ENCODE results near the gene SLC29A3. TPM values are rescaled to one million over a fixed set of nuclear protein-coding genes. Genes with fewer than 3 reads are reported as not detected.

SLC29A3 gene
- total and polyA plus RNA-seq, 2 donors from 2014 or later: 5.3 to 5.7 TPM

- H3K36me3 ChIP-seq (ENCODE audit: control insufficient read depth in 2 of 3, insufficient read depth in 3 of 3, low read length in 3 of 3): peaks cover 2 to 6% (median 5%) of the 10 kb centered on the region in 3 donors
- TF ChIP-seq CTCF (IDR thresholded peaks at IDR 0.05; ENCODE audit: borderline replicate concordance, extremely low read depth, insufficient read depth): no peak
- H3K9ac ChIP-seq (ENCODE audit: low read length in 3 of 3): no peak overlapping the region
- no peak overlapping the region for H3K27ac ChIP-seq (ENCODE audit: low read depth in 2 of 2, low read length in 2 of 2)
- no peaks in the 10 kb centered on the region for H3K9me3 ChIP-seq (ENCODE audit: control insufficient read depth in 2 of 3, insufficient read depth in 1 of 3, low read length in 3 of 3)
- no peaks in the 10 kb centered on the region for H3K27me3 ChIP-seq (ENCODE audit: control insufficient read depth, insufficient read depth, low read length)
- DNase-seq (no peak), FAIRE-seq (no peak)
- intact Hi-C loops (cut with DNase I): no loop called here
- H3K4me1 ChIP-seq (ENCODE audit: control insufficient read depth in 2 of 3, insufficient read depth in 2 of 3, low read depth in 1 of 3, low read length in 3 of 3): no peaks in the 10 kb centered on the region
- H3K4me3 ChIP-seq (ENCODE audit: low read length in 3 of 3): no peak overlapping the region
Measured at GRCh38 chr10:71297343-71297742, 21.7 kb upstream of the SLC29A3 start.

GRCh38 chr10:71299071-71299785, 19.8 kb upstream of the SLC29A3 start:
- intact Hi-C loops (cut with DNase I): no loop called here
- FAIRE-seq: no peak
- DNase-seq: no peak

GRCh38 chr10:71300555-71301370, 18.3 kb upstream of the SLC29A3 start:
- Histone ChIP-seq H3K4me3 (ENCODE audit: low read length in 3 of 3) (no peak overlapping the region), H3K36me3 (ENCODE audit: control insufficient read depth in 2 of 3, insufficient read depth in 3 of 3, low read length in 3 of 3) (peaks cover 0 to 5% (median 2%) of the 10 kb centered on the region in 3 donors), H3K27me3 (ENCODE audit: control insufficient read depth, insufficient read depth, low read length) (no peaks in the 10 kb centered on the region), H3K27ac (ENCODE audit: low read depth in 2 of 2, low read length in 2 of 2) (no peak overlapping the region), H3K4me1 (ENCODE audit: control insufficient read depth in 2 of 3, insufficient read depth in 2 of 3, low read depth in 1 of 3, low read length in 3 of 3) (no peaks in the 10 kb centered on the region), H3K9ac (ENCODE audit: low read length in 3 of 3) (no peak overlapping the region), H3K9me3 (ENCODE audit: control insufficient read depth in 2 of 3, insufficient read depth in 1 of 3, low read length in 3 of 3) (no peaks in the 10 kb centered on the region)
- DNase-seq (no peak), FAIRE-seq (no peak)
- no peak for TF ChIP-seq CTCF (IDR thresholded peaks at IDR 0.05; ENCODE audit: borderline replicate concordance, extremely low read depth, insufficient read depth)
- intact Hi-C loops (cut with DNase I): no loop called here

More at GRCh38 chr10:71299071-71299785, 19.8 kb upstream of the SLC29A3 start:
- H3K4me3 ChIP-seq (ENCODE audit: low read length in 3 of 3): no peak overlapping the region
- H3K4me1 ChIP-seq (ENCODE audit: control insufficient read depth in 2 of 3, insufficient read depth in 2 of 3, low read depth in 1 of 3, low read length in 3 of 3): no peaks in the 10 kb centered on the region
- no peak for TF ChIP-seq CTCF (IDR thresholded peaks at IDR 0.05; ENCODE audit: borderline replicate concordance, extremely low read depth, insufficient read depth)
- no peak overlapping the region for H3K9ac ChIP-seq (ENCODE audit: low read length in 3 of 3)
- no peaks in the 10 kb centered on the region for H3K27me3 ChIP-seq (ENCODE audit: control insufficient read depth, insufficient read depth, low read length)
- no peak overlapping the region for H3K27ac ChIP-seq (ENCODE audit: low read depth in 2 of 2, low read length in 2 of 2)
- no peaks in the 10 kb centered on the region for H3K9me3 ChIP-seq (ENCODE audit: control insufficient read depth in 2 of 3, insufficient read depth in 1 of 3, low read length in 3 of 3)
- H3K36me3 ChIP-seq (ENCODE audit: control insufficient read depth in 2 of 3, insufficient read depth in 3 of 3, low read length in 3 of 3): peaks cover 2 to 6% (median 5%) of the 10 kb centered on the region in 3 donors
